Measurements from ENCODE around the gene CCHCR1.

The CCHCR1 gene

DNA sequence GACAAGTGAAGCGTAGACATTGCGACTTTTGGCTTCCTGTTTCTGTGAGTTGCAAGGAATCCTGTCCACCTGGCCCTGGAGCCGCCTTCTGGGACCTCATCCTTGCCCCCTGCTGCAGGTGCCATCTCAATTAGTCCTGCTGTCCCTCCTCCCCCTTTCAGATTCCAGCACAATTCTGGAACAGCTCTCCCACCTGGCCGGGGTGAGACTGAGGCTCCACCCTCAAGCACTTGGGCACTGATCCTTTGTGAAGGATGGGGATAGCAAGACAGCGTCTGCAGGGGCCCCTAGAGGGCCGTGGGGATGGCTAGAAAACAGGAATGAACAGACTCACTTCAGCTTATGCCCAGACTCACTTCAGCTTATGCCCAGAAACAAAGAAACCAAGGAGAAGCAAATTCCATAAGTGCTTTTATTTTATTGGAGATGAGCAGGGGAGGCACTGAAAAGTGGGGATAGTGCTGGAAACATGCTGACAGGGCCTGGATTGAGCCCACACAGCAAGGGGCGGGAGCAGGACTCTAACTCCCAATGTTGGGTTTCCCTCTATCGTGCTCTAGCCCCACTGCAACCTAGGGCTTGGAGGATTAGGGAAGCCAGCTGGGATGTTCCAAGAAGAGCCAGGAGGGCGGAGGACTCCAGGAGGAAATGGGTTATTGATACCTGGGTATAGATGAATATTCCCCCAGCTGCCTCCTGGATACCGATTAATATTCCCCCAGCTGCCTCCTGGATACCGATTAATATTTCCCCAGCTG, 46.6 kb downstream of the CCHCR1 start:
- Histone ChIP-seq H3K27me3 (replicated peaks; ENCODE audit: control insufficient read depth, insufficient read depth, low read length, poor library complexity, severe bottlenecking) (no peaks in the 10 kb centered on the region), H3K4me3 (ENCODE audit: insufficient read depth, low read depth, low read length, poor library complexity, severe bottlenecking) (no peak overlapping the region), H3K36me3 (ENCODE audit: control insufficient read depth, insufficient read depth, low read length) (no peaks in the 10 kb centered on the region), H3K4me1 (ENCODE audit: control insufficient read depth, insufficient read depth, low read length, poor library complexity, severe bottlenecking) (no peaks in the 10 kb centered on the region), H3K27ac (ENCODE audit: insufficient read depth, low read length, poor library complexity, severe bottlenecking) (no peak overlapping the region), H3K9me3 (ENCODE audit: control insufficient read depth, low read length) (no peaks in the 10 kb centered on the region)
- DNase-seq = no peak

GRCh38 chr6:31107052-31107451, 50.5 kb downstream of the CCHCR1 start:
- Histone ChIP-seq H3K9me3 (ENCODE audit: control insufficient read depth, low read length) (no peaks in the 10 kb centered on the region), H3K4me3 (ENCODE audit: insufficient read depth, low read depth, low read length, poor library complexity, severe bottlenecking) (no peak overlapping the region), H3K36me3 (ENCODE audit: control insufficient read depth, insufficient read depth, low read length) (no peaks in the 10 kb centered on the region), H3K27ac (ENCODE audit: insufficient read depth, low read length, poor library complexity, severe bottlenecking) (no peak overlapping the region), H3K4me1 (ENCODE audit: control insufficient read depth, insufficient read depth, low read length, poor library complexity, severe bottlenecking) (no peaks in the 10 kb centered on the region), H3K27me3 (replicated peaks; ENCODE audit: control insufficient read depth, insufficient read depth, low read length, poor library complexity, severe bottlenecking) (no peaks in the 10 kb centered on the region)
- no peak for DNase-seq

DNA sequence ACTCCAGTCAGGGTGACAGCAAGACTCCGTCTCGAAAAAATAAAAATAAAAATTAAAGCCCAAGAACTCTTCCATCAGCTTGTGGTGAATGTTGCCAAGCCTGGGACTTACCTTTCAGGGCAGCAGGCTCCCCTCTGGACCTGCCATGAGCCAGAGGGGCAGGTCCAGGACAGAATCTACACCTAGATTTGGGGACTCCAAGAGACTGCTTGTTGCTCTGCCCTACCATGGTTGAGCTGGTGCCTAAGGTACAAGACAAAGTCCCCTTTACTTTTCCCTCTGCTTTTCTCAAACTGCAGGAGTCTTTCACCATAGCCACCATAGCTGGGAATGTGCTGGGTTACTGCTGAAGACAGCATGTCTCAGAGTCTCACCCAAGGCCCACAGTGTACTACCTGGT, 54.5 kb downstream of the CCHCR1 start:
- H3K27me3 ChIP-seq (replicated peaks; ENCODE audit: control insufficient read depth, insufficient read depth, low read length, poor library complexity, severe bottlenecking) = no peaks in the 10 kb centered on the region
- no peaks in the 10 kb centered on the region for H3K36me3 ChIP-seq (ENCODE audit: control insufficient read depth, insufficient read depth, low read length)
- H3K4me1 ChIP-seq (ENCODE audit: control insufficient read depth, insufficient read depth, low read length, poor library complexity, severe bottlenecking) = no peaks in the 10 kb centered on the region
- H3K9me3 ChIP-seq (ENCODE audit: control insufficient read depth, low read length) = no peaks in the 10 kb centered on the region
- no peak overlapping the region for H3K4me3 ChIP-seq (ENCODE audit: insufficient read depth, low read depth, low read length, poor library complexity, severe bottlenecking)
- DNase-seq = no peak
- H3K27ac ChIP-seq (ENCODE audit: insufficient read depth, low read length, poor library complexity, severe bottlenecking) = no peak overlapping the region

DNA sequence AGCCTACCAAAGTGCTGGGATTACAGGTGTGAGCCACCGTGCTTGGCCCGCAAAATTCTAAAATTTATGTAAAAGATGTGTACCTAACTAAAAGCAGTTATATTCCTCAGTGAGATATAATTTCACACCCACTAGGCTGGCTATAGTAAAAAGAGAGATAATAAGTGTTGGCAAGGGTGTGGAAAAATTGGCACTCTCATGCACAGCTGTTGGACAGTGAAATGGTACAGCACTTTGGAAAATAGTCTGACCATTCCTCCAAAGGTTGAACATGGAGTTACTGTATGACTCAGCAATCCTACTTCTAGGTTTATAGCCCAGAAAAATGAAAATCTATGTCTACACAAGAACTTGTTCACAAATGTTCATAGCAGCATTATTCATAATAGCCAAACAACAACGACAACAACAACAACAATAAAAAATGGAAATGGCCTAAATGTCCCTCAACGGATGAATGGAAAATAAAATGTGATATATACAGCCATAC, 59.1 kb downstream of the CCHCR1 start:
- Histone ChIP-seq H3K27me3 (replicated peaks; ENCODE audit: control insufficient read depth, insufficient read depth, low read length, poor library complexity, severe bottlenecking) (no peaks in the 10 kb centered on the region), H3K4me1 (ENCODE audit: control insufficient read depth, insufficient read depth, low read length, poor library complexity, severe bottlenecking) (peaks cover 28% of the 10 kb centered on the region), H3K9me3 (ENCODE audit: control insufficient read depth, low read length) (no peaks in the 10 kb centered on the region), H3K36me3 (ENCODE audit: control insufficient read depth, insufficient read depth, low read length) (no peaks in the 10 kb centered on the region), H3K4me3 (ENCODE audit: insufficient read depth, low read depth, low read length, poor library complexity, severe bottlenecking) (no peak overlapping the region), H3K27ac (ENCODE audit: insufficient read depth, low read length, poor library complexity, severe bottlenecking) (no peak overlapping the region)
- no peak for DNase-seq

GRCh38 chr6:31096656-31097055, 60.9 kb downstream of the CCHCR1 start:
- H3K4me3 ChIP-seq (ENCODE audit: insufficient read depth, low read depth, low read length, poor library complexity, severe bottlenecking) = no peak overlapping the region
- DNase-seq = no peak
- H3K9me3 ChIP-seq (ENCODE audit: control insufficient read depth, low read length) = no peaks in the 10 kb centered on the region
- no peak overlapping the region for H3K27ac ChIP-seq (ENCODE audit: insufficient read depth, low read length, poor library complexity, severe bottlenecking)
- H3K36me3 ChIP-seq (ENCODE audit: control insufficient read depth, insufficient read depth, low read length) = no peaks in the 10 kb centered on the region
- H3K27me3 ChIP-seq (replicated peaks; ENCODE audit: control insufficient read depth, insufficient read depth, low read length, poor library complexity, severe bottlenecking) = no peaks in the 10 kb centered on the region
- H3K4me1 ChIP-seq (ENCODE audit: control insufficient read depth, insufficient read depth, low read length, poor library complexity, severe bottlenecking) = peaks cover 28% of the 10 kb centered on the region

DNA sequence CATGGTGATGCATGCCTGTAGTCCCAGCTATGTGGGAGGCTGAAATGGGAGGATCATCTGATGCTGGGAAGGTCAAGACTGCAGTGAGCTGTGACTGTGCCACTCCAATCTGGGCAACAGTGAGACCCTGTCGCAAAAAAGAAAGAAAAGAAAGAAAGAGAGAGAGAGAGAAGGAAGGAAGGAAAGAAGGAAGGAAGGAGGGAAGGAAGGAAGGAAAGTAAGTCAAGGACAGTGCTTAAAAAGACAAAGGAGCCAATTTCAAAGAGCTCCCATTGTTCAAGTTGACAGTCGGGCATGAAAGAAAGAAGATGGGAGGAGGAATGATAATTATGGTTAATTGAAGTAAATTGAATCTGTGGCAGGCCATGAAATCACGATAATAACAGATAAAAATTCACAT, 61.4 kb downstream of the CCHCR1 start:
- DNase-seq = no peak
- Histone ChIP-seq H3K27me3 (replicated peaks; ENCODE audit: control insufficient read depth, insufficient read depth, low read length, poor library complexity, severe bottlenecking) (no peaks in the 10 kb centered on the region), H3K4me1 (ENCODE audit: control insufficient read depth, insufficient read depth, low read length, poor library complexity, severe bottlenecking) (peaks cover 28% of the 10 kb centered on the region), H3K27ac (ENCODE audit: insufficient read depth, low read length, poor library complexity, severe bottlenecking) (no peak overlapping the region), H3K4me3 (ENCODE audit: insufficient read depth, low read depth, low read length, poor library complexity, severe bottlenecking) (no peak overlapping the region), H3K36me3 (ENCODE audit: control insufficient read depth, insufficient read depth, low read length) (no peaks in the 10 kb centered on the region), H3K9me3 (ENCODE audit: control insufficient read depth, low read length) (no peaks in the 10 kb centered on the region)

GRCh38 chr6:31094389-31094881, 63.2 kb downstream of the CCHCR1 start:
- Histone ChIP-seq H3K36me3 (ENCODE audit: control insufficient read depth, insufficient read depth, low read length) (no peaks in the 10 kb centered on the region), H3K9me3 (ENCODE audit: control insufficient read depth, low read length) (no peaks in the 10 kb centered on the region), H3K4me3 (ENCODE audit: insufficient read depth, low read depth, low read length, poor library complexity, severe bottlenecking) (peak overlapping the region; percentile 5), H3K27ac (ENCODE audit: insufficient read depth, low read length, poor library complexity, severe bottlenecking) (peak overlapping the region; percentile 24), H3K4me1 (ENCODE audit: control insufficient read depth, insufficient read depth, low read length, poor library complexity, severe bottlenecking) (peaks cover 28% of the 10 kb centered on the region), H3K27me3 (replicated peaks; ENCODE audit: control insufficient read depth, insufficient read depth, low read length, poor library complexity, severe bottlenecking) (no peaks in the 10 kb centered on the region)
- DNase-seq = peak in 1 of 3 donors; percentile 14

- Histone ChIP-seq H3K36me3 (ENCODE audit: control insufficient read depth, insufficient read depth, low read length) (no peaks in the 10 kb centered on the region), H3K27ac (ENCODE audit: insufficient read depth, low read length, poor library complexity, severe bottlenecking) (no peak overlapping the region), H3K4me3 (ENCODE audit: insufficient read depth, low read depth, low read length, poor library complexity, severe bottlenecking) (no peak overlapping the region), H3K4me1 (ENCODE audit: control insufficient read depth, insufficient read depth, low read length, poor library complexity, severe bottlenecking) (peaks cover 28% of the 10 kb centered on the region), H3K9me3 (ENCODE audit: control insufficient read depth, low read length) (no peaks in the 10 kb centered on the region), H3K27me3 (replicated peaks; ENCODE audit: control insufficient read depth, insufficient read depth, low read length, poor library complexity, severe bottlenecking) (no peaks in the 10 kb centered on the region)
- no peak for DNase-seq
These were observed 64.7 kb downstream of the CCHCR1 start for GRCh38 chr6:31092769-31093505.

Data from effector memory CD4-positive, alpha-beta T cell (primary cell).